Thymus (tissue), 11 donors: ENCODE results near the gene NINL. TPM values are rescaled to one million over a fixed set of nuclear protein-coding genes. Genes with fewer than 3 reads are reported as not detected.
A peak's percentile ranks its signal among the peaks of the same experiment; 100 is the strongest.

Source experiments
- DNase-seq, 9 donors: peaks; one replicate each; pipeline ENCODE4 v3.0.0-alpha.2; 2013; ENCODE audit warnings: low spot score in 9 of 9, low read depth in 6 of 9, missing footprints in 1 of 9
- H3K27ac ChIP-seq, 2 donors: one replicate each; pipeline ENCODE4 v1.5.1; 2013; ENCODE audit warnings: control low read depth in 1 of 2, low read depth in 1 of 2, low read length in 1 of 2, mild to moderate bottlenecking in 1 of 2, moderate library complexity in 1 of 2
- H3K27me3 ChIP-seq, 2 donors: one replicate each; pipeline ENCODE4 v1.5.1; 2013; ENCODE audit warnings: low read length in 1 of 2; ENCODE audit not compliant: control insufficient read depth in 2 of 2, insufficient read depth in 1 of 2
- H3K36me3 ChIP-seq, 2 donors: one replicate each; pipeline ENCODE4 v1.5.1; 2013; ENCODE audit warnings: low read length in 1 of 2, mild to moderate bottlenecking in 1 of 2, moderate library complexity in 1 of 2; ENCODE audit not compliant: control insufficient read depth in 2 of 2, insufficient read depth in 2 of 2
- H3K4me1 ChIP-seq, 2 donors: one replicate each; pipeline ENCODE4 v1.5.1; 2013; ENCODE audit warnings: low read length in 2 of 2; ENCODE audit not compliant: control insufficient read depth in 2 of 2, insufficient read depth in 2 of 2
- H3K4me3 ChIP-seq, 2 donors: one replicate each; pipeline ENCODE4 v1.5.1; 2013; ENCODE audit warnings: low read length in 2 of 2, control low read depth in 1 of 2, mild to moderate bottlenecking in 1 of 2
- H3K9me3 ChIP-seq, 2 donors: one replicate each; pipeline ENCODE4 v1.5.1; 2013; ENCODE audit warnings: low read length in 1 of 2, mild to moderate bottlenecking in 1 of 2; ENCODE audit not compliant: control insufficient read depth in 2 of 2, insufficient read depth in 1 of 2
- WGBS: extraction: QIAGEN DNeasy Blood & Tissue Kit; methylation state at CpG from one replicate; pipeline ENCODE4 v1.1.7; 2013; 5-methylcytosine and 5-hydroxymethylcytosine counted together
- polyA plus RNA-seq: library from polyadenylated mRNA; stranded (reverse); fragments of 200-250 nt; gene quantifications from one replicate; pipeline ENCODE4 v1.2.3, GENCODE V29; 2013
- total RNA-seq: library from RNA; stranded (reverse); fragments of 120-200 nt; gene quantifications from one replicate; pipeline ENCODE4 v1.2.4, GENCODE V29; 2013
- donor health status: healthy.

NINL gene
- total and polyA plus RNA-seq, 2 donors = 14.1 to 28.5 TPM

- Histone ChIP-seq H3K4me1 (peaks cover 12 to 19% of the 10 kb centered on the region in 2 donors), H3K27me3 (peaks cover 0 to 7% of the 10 kb centered on the region in 2 donors), H3K36me3 (no peaks in the 10 kb centered on the region), H3K27ac (no peak overlapping the region), H3K9me3 (no peaks in the 10 kb centered on the region), H3K4me3 (no peak overlapping the region)
- no peak for DNase-seq
- 95% methylated on average over 4 of the region's 4 CpGs for WGBS
These were observed 4.6 kb downstream of the NINL start for GRCh38 chr20:25580711-25581110.

GRCh38 chr20:25579081-25579770, 6.1 kb downstream of the NINL start:
- Histone ChIP-seq H3K9me3 (no peaks in the 10 kb centered on the region), H3K27me3 (no peaks in the 10 kb centered on the region), H3K4me3 (no peak overlapping the region), H3K27ac (no peak overlapping the region), H3K36me3 (no peaks in the 10 kb centered on the region), H3K4me1 (peaks cover 8 to 14% of the 10 kb centered on the region in 2 donors)
- no peak for DNase-seq
- 89% methylated on average over 11 of the region's 11 CpGs for WGBS

GRCh38 chr20:25576783-25577530, 8.4 kb downstream of the NINL start:
- Histone ChIP-seq H3K27ac (no peak overlapping the region), H3K27me3 (no peaks in the 10 kb centered on the region), H3K4me1 (peaks cover 7 to 12% of the 10 kb centered on the region in 2 donors), H3K9me3 (no peaks in the 10 kb centered on the region), H3K36me3 (no peaks in the 10 kb centered on the region), H3K4me3 (no peak overlapping the region)
- WGBS = 93% methylated on average over 16 of the region's 16 CpGs
- DNase-seq = no peak

- peaks cover 0 to 7% of the 10 kb centered on the region in 2 donors for H3K36me3 ChIP-seq
- H3K27ac ChIP-seq = no peak overlapping the region
- no peaks in the 10 kb centered on the region for H3K27me3 ChIP-seq
- peaks cover 0 to 3% of the 10 kb centered on the region in 2 donors for H3K9me3 ChIP-seq
- H3K4me1 ChIP-seq = peaks cover 7 to 19% of the 10 kb centered on the region in 2 donors
- 65% methylated on average over 3 of the region's 3 CpGs for WGBS
- DNase-seq = no peak
- H3K4me3 ChIP-seq = no peak overlapping the region
These were observed 10.9 kb downstream of the NINL start for GRCh38 chr20:25574411-25574810.

GRCh38 chr20:25573288-25574251, 11.8 kb downstream of the NINL start:
- DNase-seq = no peak
- Histone ChIP-seq H3K4me3 (no peak overlapping the region), H3K9me3 (peaks cover 0 to 3% of the 10 kb centered on the region in 2 donors), H3K4me1 (peaks cover 7 to 18% of the 10 kb centered on the region in 2 donors), H3K27ac (no peak overlapping the region), H3K36me3 (peaks cover 0 to 9% of the 10 kb centered on the region in 2 donors), H3K27me3 (no peaks in the 10 kb centered on the region)
- 96% methylated on average over 6 of the region's 6 CpGs for WGBS

- Histone ChIP-seq H3K9me3 (peaks cover 0 to 3% of the 10 kb centered on the region in 2 donors), H3K4me3 (no peak overlapping the region), H3K27ac (peak overlapping the region in 1 of 2 donors; percentile 51), H3K27me3 (no peaks in the 10 kb centered on the region), H3K36me3 (peaks cover 0 to 9% of the 10 kb centered on the region in 2 donors), H3K4me1 (peaks cover 7 to 18% of the 10 kb centered on the region in 2 donors)
- WGBS = 73% methylated on average over 2 of the region's 2 CpGs
- DNase-seq = peak in 2 of 9 donors; percentile 26 to 33
These were observed 13.5 kb downstream of the NINL start for GRCh38 chr20:25571817-25572216.

- 62% methylated on average over 2 of the region's 2 CpGs for WGBS
- no peaks in the 10 kb centered on the region for H3K27me3 ChIP-seq
- peaks cover 6 to 18% of the 10 kb centered on the region in 2 donors for H3K4me1 ChIP-seq
- H3K4me3 ChIP-seq = no peak overlapping the region
- DNase-seq = no peak
- peaks cover 0 to 3% of the 10 kb centered on the region in 2 donors for H3K9me3 ChIP-seq
- H3K36me3 ChIP-seq = peaks cover 0 to 9% of the 10 kb centered on the region in 2 donors
- peak overlapping the region in 1 of 2 donors; percentile 51 for H3K27ac ChIP-seq
These were observed 14.1 kb downstream of the NINL start for GRCh38 chr20:25571240-25571639.

- Histone ChIP-seq H3K27ac (no peak overlapping the region), H3K4me3 (no peak overlapping the region), H3K4me1 (peaks cover 7 to 10% of the 10 kb centered on the region in 2 donors), H3K36me3 (peaks cover 0 to 9% of the 10 kb centered on the region in 2 donors), H3K27me3 (no peaks in the 10 kb centered on the region), H3K9me3 (peaks cover 0 to 3% of the 10 kb centered on the region in 2 donors)
- no peak for DNase-seq
- WGBS = 98% methylated on average over 7 of the region's 7 CpGs
These were observed 15.2 kb downstream of the NINL start for GRCh38 chr20:25570148-25570530.
